OCI-LY1 (cell line): ENCODE results near the gene OR10H4.

Source experiments
- EZH2 ChIP-seq: fragments of 200-600 bp; sonication (generic), shearing (Covaris generic); IDR thresholded peaks from 2 replicates; pipeline ENCODE4 v1.8.0; 2017; ENCODE audit warnings: borderline replicate concordance, mixed run types, mild to moderate bottlenecking, antibody characterized with exemption, low read length, moderate library complexity, mixed read lengths
- TF ChIP-seq, protein P1 (sequence below): fragments of 200-600 bp; sonication (generic), shearing (Covaris generic); IDR thresholded peaks from 2 replicates; pipeline ENCODE4 v1.5.1; 2017; ENCODE audit warnings: mild to moderate bottlenecking, antibody characterized with exemption, low read length, moderate library complexity, mixed read lengths

DNA sequence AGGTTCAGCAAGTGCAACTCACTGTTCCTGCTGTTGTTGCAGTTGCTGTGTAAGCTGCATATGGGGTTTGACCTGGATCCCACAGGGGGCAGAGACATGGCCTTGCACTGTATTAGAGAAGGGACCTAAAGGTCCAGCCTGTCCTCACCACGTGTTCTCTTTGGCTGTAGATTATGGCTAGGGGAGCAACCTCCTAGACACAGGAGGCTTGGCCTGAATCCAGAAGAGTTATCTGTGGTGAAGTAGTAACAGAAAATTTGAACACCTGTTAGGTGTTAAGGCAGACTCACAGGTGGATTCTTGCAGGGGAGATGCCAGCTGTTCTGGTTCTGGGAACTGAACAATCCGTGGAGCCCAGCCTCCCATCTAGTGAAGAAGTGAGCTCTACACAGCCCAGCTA is 11.0 kb upstream of the OR10H4 start:
- TF ChIP-seq, protein P1, sequence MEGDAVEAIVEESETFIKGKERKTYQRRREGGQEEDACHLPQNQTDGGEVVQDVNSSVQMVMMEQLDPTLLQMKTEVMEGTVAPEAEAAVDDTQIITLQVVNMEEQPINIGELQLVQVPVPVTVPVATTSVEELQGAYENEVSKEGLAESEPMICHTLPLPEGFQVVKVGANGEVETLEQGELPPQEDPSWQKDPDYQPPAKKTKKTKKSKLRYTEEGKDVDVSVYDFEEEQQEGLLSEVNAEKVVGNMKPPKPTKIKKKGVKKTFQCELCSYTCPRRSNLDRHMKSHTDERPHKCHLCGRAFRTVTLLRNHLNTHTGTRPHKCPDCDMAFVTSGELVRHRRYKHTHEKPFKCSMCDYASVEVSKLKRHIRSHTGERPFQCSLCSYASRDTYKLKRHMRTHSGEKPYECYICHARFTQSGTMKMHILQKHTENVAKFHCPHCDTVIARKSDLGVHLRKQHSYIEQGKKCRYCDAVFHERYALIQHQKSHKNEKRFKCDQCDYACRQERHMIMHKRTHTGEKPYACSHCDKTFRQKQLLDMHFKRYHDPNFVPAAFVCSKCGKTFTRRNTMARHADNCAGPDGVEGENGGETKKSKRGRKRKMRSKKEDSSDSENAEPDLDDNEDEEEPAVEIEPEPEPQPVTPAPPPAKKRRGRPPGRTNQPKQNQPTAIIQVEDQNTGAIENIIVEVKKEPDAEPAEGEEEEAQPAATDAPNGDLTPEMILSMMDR: no peak
- TF ChIP-seq EZH2: no peak
